ENCODE results near the gene TPSG1.
"Not testable (repeated sequence)": the region's sequence is repeated elsewhere in the genome, so short reads cannot be mapped to it uniquely, and the experiment has no call there.

GRCh38 chr16:1229476-1229875 lies 4.4 kb upstream of the TPSG1 start:
- not testable (repeated sequence) for TF ChIP-seq EZH2 (IDR thresholded peaks at IDR 0.05; ENCODE audit: insufficient read depth, low read length)
- TF ChIP-seq, protein P1, sequence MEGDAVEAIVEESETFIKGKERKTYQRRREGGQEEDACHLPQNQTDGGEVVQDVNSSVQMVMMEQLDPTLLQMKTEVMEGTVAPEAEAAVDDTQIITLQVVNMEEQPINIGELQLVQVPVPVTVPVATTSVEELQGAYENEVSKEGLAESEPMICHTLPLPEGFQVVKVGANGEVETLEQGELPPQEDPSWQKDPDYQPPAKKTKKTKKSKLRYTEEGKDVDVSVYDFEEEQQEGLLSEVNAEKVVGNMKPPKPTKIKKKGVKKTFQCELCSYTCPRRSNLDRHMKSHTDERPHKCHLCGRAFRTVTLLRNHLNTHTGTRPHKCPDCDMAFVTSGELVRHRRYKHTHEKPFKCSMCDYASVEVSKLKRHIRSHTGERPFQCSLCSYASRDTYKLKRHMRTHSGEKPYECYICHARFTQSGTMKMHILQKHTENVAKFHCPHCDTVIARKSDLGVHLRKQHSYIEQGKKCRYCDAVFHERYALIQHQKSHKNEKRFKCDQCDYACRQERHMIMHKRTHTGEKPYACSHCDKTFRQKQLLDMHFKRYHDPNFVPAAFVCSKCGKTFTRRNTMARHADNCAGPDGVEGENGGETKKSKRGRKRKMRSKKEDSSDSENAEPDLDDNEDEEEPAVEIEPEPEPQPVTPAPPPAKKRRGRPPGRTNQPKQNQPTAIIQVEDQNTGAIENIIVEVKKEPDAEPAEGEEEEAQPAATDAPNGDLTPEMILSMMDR (IDR thresholded peaks at IDR 0.05; ENCODE audit: insufficient read depth, low read depth, low read length): not testable (repeated sequence)

Measured in astrocyte (in vitro differentiated cells and primary cell).